Vagina (tissue), 2 donors: ENCODE data around the gene RNU6-9.

Experiments used
- CTCF ChIP-seq, 3 experiments: fragments of 450-650 bp in 2 of 3; fragments of 200-600 bp in 1 of 3; sonication (generic) in 1 of 3; IDR thresholded peaks; one replicate each; pipeline ENCODE4 v1.5.1; 2017 to 2019; ENCODE audit warnings: antibody characterized with exemption in 3 of 3, mild to moderate bottlenecking in 2 of 3, moderate library complexity in 2 of 3
- POLR2A ChIP-seq, 2 donors: fragments of 450-650 bp; IDR thresholded peaks; one replicate each; pipeline ENCODE4 v1.6.1; 2017; ENCODE audit warnings: antibody characterized with exemption in 2 of 2, mild to moderate bottlenecking in 2 of 2, moderate library complexity in 2 of 2

- no peak for TF ChIP-seq CTCF (IDR thresholded peaks at IDR 0.05)
- no peak for TF ChIP-seq POLR2A (IDR thresholded peaks at IDR 0.05)
Measured at GRCh38 chr19:929891-930258, 36.6 kb downstream of the RNU6-9 start.
